ENCODE results near the gene GFPT2. TPM values are rescaled to one million over a fixed set of nuclear protein-coding genes. Genes with fewer than 3 reads are reported as not detected.

GFPT2 gene
- total and polyA plus RNA-seq, 2 of the 4 experiments (the other 2 are of a cell fraction), result 20.3 to 20.8 TPM

- H3K23ac ChIP-seq (ENCODE audit: low read depth, low read length), result no peak overlapping the region
- no peak overlapping the region for H4K8ac ChIP-seq (ENCODE audit: low read depth in 2 of 2, low read length in 2 of 2)
- no peak overlapping the region for H3K56ac ChIP-seq (ENCODE audit: extremely low read depth, insufficient read depth, low read length)
- H3K79me1 ChIP-seq (ENCODE audit: low read depth in 1 of 2, low read length in 2 of 2), result peaks cover 0 to 21% of the 10 kb centered on the region in 2 experiments; a peak in 3 of 4 replicates
- no peak overlapping the region for H3K4ac ChIP-seq (ENCODE audit: low read depth, low read length)
- no peak overlapping the region for H2BK20ac ChIP-seq (ENCODE audit: low read depth, low read length)
- H2BK15ac ChIP-seq (ENCODE audit: low read depth, low read length), result no peak overlapping the region
- H2BK5ac ChIP-seq (ENCODE audit: low read depth, low read length, poor library complexity, severe bottlenecking), result no peak overlapping the region
- ATAC-seq (ENCODE audit: low read depth) (no peak), DNase-seq (no peak)
- no peak for TF ChIP-seq RCOR1 (IDR thresholded peaks at IDR 0.05; ENCODE audit: insufficient replicate concordance, low read length)
- no peak for TF ChIP-seq POLR2A (IDR thresholded peaks at IDR 0.05; ENCODE audit: low read depth, low read length)
- no peak for TF ChIP-seq MAFK (IDR thresholded peaks at IDR 0.05; ENCODE audit: low read depth, low read length)
- no peak for TF ChIP-seq BHLHE40 (IDR thresholded peaks at IDR 0.05; ENCODE audit: low read depth, low read length)
- no peak for TF ChIP-seq FOS (IDR thresholded peaks at IDR 0.05; ENCODE audit: low read depth, low read length)
- peaks cover 13% of the 10 kb centered on the region; the same call in 1 of the 2 replicates for H3K9me1 ChIP-seq (ENCODE audit: insufficient read depth, low read length)
- no peak overlapping the region for H3K27ac ChIP-seq (ENCODE audit: insufficient read depth, low read length)
- no peak overlapping the region for H3K4me2 ChIP-seq (ENCODE audit: low read depth, low read length)
- no peak overlapping the region for H2AFZ ChIP-seq (replicated peaks; ENCODE audit: low read length, poor library complexity)
- H3K27me3 ChIP-seq (ENCODE audit: control insufficient read depth, insufficient read depth, low read length), result no peaks in the 10 kb centered on the region
- ChIA-PET CTCF (interaction anchor here (0.5 to 1.4 kb wide), 2 partner anchors 9 to 16 kb away, joined by 3 to 5 read pairs; no protein-coding TSS in a partner anchor), POLR2A (ENCODE audit: unreplicated experiment) (no interaction called here)
- no peak overlapping the region for H3K4me3 ChIP-seq (ENCODE audit: insufficient read depth, low read depth, low read length)
- H3K9ac ChIP-seq (ENCODE audit: low read depth, low read length), result no peak overlapping the region
- no peak overlapping the region for H2BK120ac ChIP-seq (ENCODE audit: low read depth, low read length)
- H2AK9ac ChIP-seq (replicated peaks; ENCODE audit: low read depth, low read length, poor library complexity), result no peak overlapping the region
- no TSS peak for BruUV-seq (replicated peaks)
- in situ Hi-C loops (cut with MboI; ENCODE audit: low sequenced_read_pairs) (no loop called here), intact Hi-C loops (cut with micrococcal nuclease) (no loop called here), dilution Hi-C loops (cut with HindIII; ENCODE audit: low sequenced_read_pairs, unreplicated experiment) (no loop called here)
- no peak overlapping the region for H3K18ac ChIP-seq (ENCODE audit: low read depth, low read length)
- H4K5ac ChIP-seq (ENCODE audit: low read depth, low read length), result no peak overlapping the region
- H3K9me3 ChIP-seq (ENCODE audit: control insufficient read depth, insufficient read depth, low read length), result no peaks in the 10 kb centered on the region
- H3K14ac ChIP-seq (replicated peaks; ENCODE audit: low read depth, low read length), result no peak overlapping the region
- WGBS, 2 experiments (ENCODE audit: extremely low coverage in 2 of 2, insufficient read length in 1 of 2), result no CpG with 5 or more reads among the region's 22 CpGs
- H2AK5ac ChIP-seq (ENCODE audit: low read depth, low read length), result no peak overlapping the region
- peaks cover 27% of the 10 kb centered on the region for H3K36me3 ChIP-seq (ENCODE audit: control insufficient read depth, insufficient read depth, low read length)
- no peak overlapping the region for H4K91ac ChIP-seq (ENCODE audit: insufficient read depth, low read depth, low read length)
- H4K20me1 ChIP-seq (ENCODE audit: insufficient read depth, low read length), result peaks cover 5% of the 10 kb centered on the region
- H3K4me1 ChIP-seq (ENCODE audit: control insufficient read depth, insufficient read depth, low read length), result peaks cover 6% of the 10 kb centered on the region
These were observed 15.0 kb downstream of the GFPT2 start for GRCh38 chr5:180338001-180338707.

All from IMR-90 (cell line).